ENCODE results near the gene PIK3CD. TPM values are rescaled to one million over a fixed set of nuclear protein-coding genes. Genes with fewer than 3 reads are reported as not detected.

PIK3CD gene
- total and polyA plus RNA-seq, 2 of the 8 experiments (the other 6 are each of a cell fraction or from before 2014, with no cell fraction given): 20.6 to 24.1 TPM

DNA sequence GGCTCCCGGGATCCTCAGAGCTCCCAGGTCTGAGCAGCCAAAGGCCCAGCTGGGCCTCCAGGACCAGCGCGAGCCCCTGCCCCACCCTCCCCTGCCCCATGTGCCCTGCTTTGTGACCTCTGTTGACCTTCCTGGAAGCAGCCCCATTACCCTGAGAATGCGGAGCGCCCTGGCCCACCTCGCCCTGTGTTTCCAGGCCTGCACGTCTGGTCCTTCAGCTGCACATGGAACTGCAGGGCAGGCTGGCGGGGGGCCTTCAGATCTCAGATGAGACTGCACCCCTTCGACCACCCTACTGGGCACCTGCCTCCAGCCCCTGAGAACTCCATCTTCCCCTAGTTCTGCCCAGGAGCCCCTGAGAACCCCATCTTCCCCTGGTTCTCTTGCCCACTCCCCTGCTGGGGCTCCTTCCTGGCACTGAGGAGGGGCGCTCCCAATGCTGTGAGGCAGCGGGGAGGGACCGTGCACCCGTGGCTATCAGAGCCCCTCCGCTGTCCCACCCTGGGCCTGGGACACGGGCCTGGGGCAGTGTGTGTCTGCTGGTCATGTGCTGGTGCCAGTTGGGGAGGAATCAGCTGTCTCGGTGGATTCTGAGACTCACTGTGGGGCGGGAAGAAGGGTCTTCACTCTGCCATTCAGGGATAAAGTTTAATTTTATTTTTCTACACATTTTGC is 37.8 kb upstream of the PIK3CD start:
- Histone ChIP-seq H3K79me2 (ENCODE audit: control insufficient read depth in 1 of 2, insufficient read depth in 2 of 2, low read length in 2 of 2) (no peaks in the 10 kb centered on the region), H3K4me2 (ENCODE audit: insufficient read depth in 1 of 2, low read depth in 2 of 2, low read length in 2 of 2) (no peak overlapping the region), H4K20me1 (replicated peaks in 1 of 2; ENCODE audit: control insufficient read depth in 1 of 2, insufficient read depth in 2 of 2, low read length in 2 of 2) (peaks cover 0 to 7% of the 10 kb centered on the region in 2 experiments), H2AFZ (ENCODE audit: low read length) (no peak overlapping the region), H4K91ac (replicated peaks; ENCODE audit: insufficient read length, low read length) (no peak overlapping the region), H3K27ac (ENCODE audit: low read depth, low read length) (no peak overlapping the region), H2BK20ac (ENCODE audit: low read length) (no peak overlapping the region), H2BK15ac (ENCODE audit: low read length) (no peak overlapping the region), H3K14ac (ENCODE audit: insufficient read length) (no peak overlapping the region), H3K56ac (replicated peaks; ENCODE audit: insufficient read length, low read depth, low read length) (no peak overlapping the region), H3K18ac (ENCODE audit: extremely low read depth, low read length) (no peak overlapping the region), H3K4me3 (ENCODE audit: extremely low read depth in 1 of 4, insufficient read depth in 2 of 4, low read depth in 3 of 4, low read length in 4 of 4) (no peak overlapping the region), H3K9me3 (ENCODE audit: insufficient read depth in 2 of 2, low read depth in 1 of 2, low read length in 1 of 2) (no peaks in the 10 kb centered on the region), H3K4ac (replicated peaks; ENCODE audit: insufficient read length, low read depth, low read length) (no peak overlapping the region), H3K4me1 (replicated peaks in 1 of 4; ENCODE audit: control insufficient read depth in 3 of 4, insufficient read depth in 4 of 4, low read length in 3 of 4) (no peaks in the 10 kb centered on the region; a peak in 1 of 7 replicates), H2AK5ac (ENCODE audit: low read depth, low read length) (no peak overlapping the region), H3K9ac (replicated peaks in 1 of 4; ENCODE audit: extremely low read depth in 1 of 4, low read depth in 3 of 4, low read length in 3 of 4) (no peak overlapping the region), H2BK5ac (ENCODE audit: low read depth, low read length) (no peak overlapping the region), H4K8ac (ENCODE audit: extremely low read depth, insufficient read depth, low read length) (no peak overlapping the region), H3K27me3 (replicated peaks in 1 of 4; ENCODE audit: control insufficient read depth in 3 of 4, extremely low read depth in 1 of 4, insufficient read depth in 3 of 4, low read length in 3 of 4) (no peaks in the 10 kb centered on the region), H3K23me2 (ENCODE audit: low read depth, low read length) (no peaks in the 10 kb centered on the region), H3K79me1 (ENCODE audit: low read depth, low read length) (no peaks in the 10 kb centered on the region; the same call in 1 of the 2 replicates), H4K5ac (ENCODE audit: insufficient read length, low read depth, low read length) (no peak overlapping the region), H3K36me3 (ENCODE audit: control insufficient read depth in 2 of 4, insufficient read depth in 4 of 4, low read length in 3 of 4) (peaks cover 4 to 24% (median 17%) of the 10 kb centered on the region in 4 experiments; a peak in 5 of 8 replicates), H2BK120ac (replicated peaks; ENCODE audit: low read depth, low read length) (no peak overlapping the region), H3K23ac (ENCODE audit: insufficient read length) (no peak overlapping the region), H2BK12ac (ENCODE audit: low read depth, low read length) (no peak overlapping the region)
- CTCF ChIA-PET (ENCODE audit: partially characterized antibody): interaction anchor here (1.1 to 6.7 kb wide), 5 partner anchors 7 to 107 kb away, joined by 3 to 77 read pairs (median 4); no protein-coding TSS in a partner anchor
- DNase-seq (ENCODE audit: low read depth in 1 of 2, low spot score in 2 of 2): no peak
- POLR2A ChIA-PET (ENCODE audit: partially characterized antibody): interaction anchor here (0.5 to 0.8 kb wide), 2 partner anchors 330 to 336 kb away, joined by 3 read pairs; partner anchors contain the start of genes LZIC and NMNAT1
- TF ChIP-seq CBX8 (IDR thresholded peaks at IDR 0.05; ENCODE audit: borderline replicate concordance, low read depth, low read length) (no peak), GABPA (IDR thresholded peaks at IDR 0.05; ENCODE audit: borderline replicate concordance, insufficient read depth, low read length) (no peak), SP4 (IDR thresholded peaks at IDR 0.05; ENCODE audit: low read length) (no peak), KDM1A (IDR thresholded peaks at IDR 0.05; ENCODE audit: borderline replicate concordance, low read length) (no peak)
- 88% methylated on average over 17 of the region's 17 CpGs; no CpG with 5 or more reads in 1 of the 2 experiments for WGBS, 2 experiments (ENCODE audit: extremely low coverage in 1 of 2, insufficient coverage in 1 of 2, insufficient read length in 1 of 2, insufficient replicate concordance in 2 of 2, low coverage in 1 of 2, low lambda C conversion rate in 2 of 2, missing lambda C conversion rate in 1 of 2)
- FAIRE-seq: no peak

Data from H1 (cell line).